Natural killer cell (primary cell): Measurements from ENCODE around the gene CD37. TPM values are rescaled to one million over a fixed set of nuclear protein-coding genes. Genes with fewer than 3 reads are reported as not detected.
A peak's percentile ranks its signal among the peaks of the same experiment; 100 is the strongest.

Experiments used
- ATAC-seq, 3 donors: fragments of 150-1000 bp in 2 of 3; fragments of 200-7000 bp in 1 of 3; cut with Tn5 transposase; 1 replicate in 1 of 3; 2 replicates in 2 of 3; pipeline ENCODE4 v1.10.0; 2021; ENCODE audit warnings: mild to moderate bottlenecking in 2 of 3, moderate library complexity in 2 of 3
- DNase-seq, 2 donors: peaks; one replicate each; pipeline versions ENCODE4 v3.0.0 to v3.0.0-alpha.2; 2013 to 2021; ENCODE audit warnings: mixed read lengths in 1 of 2
- H3K27ac ChIP-seq: one replicate; pipeline ENCODE4 v1.5.1; 2013; ENCODE audit warnings: mild to moderate bottlenecking, low read length
- H3K27me3 ChIP-seq: one replicate; pipeline ENCODE4 v1.6.1; 2013; ENCODE audit warnings: low read length; ENCODE audit not compliant: control insufficient read depth, insufficient read depth
- H3K36me3 ChIP-seq: one replicate; pipeline ENCODE4 v1.6.1; 2013; ENCODE audit warnings: low read length; ENCODE audit not compliant: control insufficient read depth, insufficient read depth
- H3K4me1 ChIP-seq: one replicate; pipeline ENCODE4 v1.6.1; 2013; ENCODE audit warnings: low read length; ENCODE audit not compliant: control insufficient read depth, insufficient read depth
- H3K4me3 ChIP-seq: one replicate; pipeline ENCODE4 v1.5.1; 2013; ENCODE audit warnings: low read length
- H3K9me3 ChIP-seq: one replicate; pipeline ENCODE4 v1.6.1; 2013; ENCODE audit warnings: low read length; ENCODE audit not compliant: control insufficient read depth, insufficient read depth
- H3K27ac Mint-ChIP-seq, 2 donors: one replicate each; pipeline ENCODE4 v1.8.0; 2022; ENCODE audit warnings: mild to moderate bottlenecking in 2 of 2, mixed read lengths in 2 of 2, moderate library complexity in 1 of 2
- H3K27me3 Mint-ChIP-seq, 2 donors: one replicate each; pipeline ENCODE4 v1.8.0; 2022; ENCODE audit warnings: low read depth in 2 of 2, mixed read lengths in 2 of 2
- H3K36me3 Mint-ChIP-seq: one replicate; pipeline ENCODE4 v1.8.0; 2022; ENCODE audit warnings: mixed read lengths
- H3K4me1 Mint-ChIP-seq, 2 donors: one replicate each; pipeline ENCODE4 v1.8.0; 2022; ENCODE audit warnings: mixed read lengths in 2 of 2
- H3K4me3 Mint-ChIP-seq: one replicate; pipeline ENCODE4 v1.8.0; 2022; ENCODE audit warnings: mild to moderate bottlenecking, moderate library complexity, mixed read lengths
- H3K9me3 Mint-ChIP-seq, 2 donors: one replicate each; pipeline ENCODE4 v1.8.0; 2022; ENCODE audit warnings: mixed read lengths in 2 of 2
- CTCF ChIP-seq: fragments of 200-600 bp; IDR thresholded peaks from one replicate; pipeline ENCODE4 v1.8.0; 2022; ENCODE audit warnings: antibody characterized with exemption
- WGBS: methylation state at CpG from one replicate; pipeline ENCODE4 v1.1.7; 2013; ENCODE audit warnings: missing lambda C conversion rate; ENCODE audit not compliant: insufficient coverage; 5-methylcytosine and 5-hydroxymethylcytosine counted together
- intact Hi-C: fragments of 100-400 bp; cut with micrococcal nuclease; formaldehyde crosslinking; loops from one replicate; pipeline ENCODE4 v1.14.2; 2022
- total RNA-seq, 4 donors: library from RNA; stranded (reverse); fragments of 120-200 nt in 1 of 4; gene quantifications; one replicate each; pipeline versions ENCODE4 v1.2.3 to v1.2.4, GENCODE V29; 2013 to 2022

The CD37 gene
- total RNA-seq, 3 donors from 2014 or later (not counting 1 experiment from before 2014, with no cell fraction given): 322 to 392 (median 359) TPM

GRCh38 chr19:49362929-49363267 lies 27.7 kb downstream of the CD37 start:
- WGBS: 1% methylated on average over 14 of the region's 14 CpGs
- no peak for TF ChIP-seq CTCF
- H3K9me3 Mint-ChIP-seq: no peaks in the 10 kb centered on the region
- Histone ChIP-seq H3K4me3 (peak overlapping the region; percentile 9), H3K36me3 (no peaks in the 10 kb centered on the region), H3K4me1 (peaks cover 36% of the 10 kb centered on the region), H3K9me3 (no peaks in the 10 kb centered on the region), H3K27me3 (peaks cover 37% of the 10 kb centered on the region), H3K27ac (no peak overlapping the region)
- DNase-seq (peak in 1 of 2 donors; percentile 41), ATAC-seq (peak in 1 of 3 donors; percentile 22)
- peaks cover 0 to 11% of the 10 kb centered on the region in 2 donors for H3K4me1 Mint-ChIP-seq
- no peaks in the 10 kb centered on the region for H3K36me3 Mint-ChIP-seq
- intact Hi-C loops: no loop called here
- H3K27ac Mint-ChIP-seq: no peak overlapping the region
- peaks cover 15 to 30% of the 10 kb centered on the region in 2 donors for H3K27me3 Mint-ChIP-seq
- H3K4me3 Mint-ChIP-seq: no peak overlapping the region

GRCh38 chr19:49363268-49364082 lies 28.3 kb downstream of the CD37 start, which contains the start of gene DKKL1:
Gene DKKL1, plus strand, starts transcription at chr19:49363877. Its CDS starts 122 bp downstream, at chr19:49363999.
- H3K36me3 Mint-ChIP-seq: no peaks in the 10 kb centered on the region
- Histone ChIP-seq H3K4me3 (peak within 1 kb of the TSS; percentile 21), H3K9me3 (no peaks in the 10 kb centered on the region), H3K36me3 (no peaks in the 10 kb centered on the region), H3K27ac (no peak within 1 kb of the TSS), H3K4me1 (peaks cover 36% of the 10 kb centered on the region), H3K27me3 (peaks cover 37% of the 10 kb centered on the region)
- 5% methylated on average over 46 of the region's 46 CpGs for WGBS
- ATAC-seq: peak; percentile 84 to 92 (median 84)
- TF ChIP-seq CTCF: no peak
- H3K27me3 Mint-ChIP-seq: peaks cover 15 to 30% of the 10 kb centered on the region in 2 donors
- peak within 1 kb of the TSS; percentile 35 for H3K4me3 Mint-ChIP-seq
- peak within 1 kb of the TSS in 1 of 2 donors; percentile 20 for H3K27ac Mint-ChIP-seq
- intact Hi-C loops: no loop called here
- no peaks in the 10 kb centered on the region for H3K9me3 Mint-ChIP-seq
- peak; percentile 62 to 65 for DNase-seq
- H3K4me1 Mint-ChIP-seq: peaks cover 0 to 11% of the 10 kb centered on the region in 2 donors

- no peaks in the 10 kb centered on the region for H3K36me3 ChIP-seq
- no peak overlapping the region for H3K27ac ChIP-seq
- H3K4me1 ChIP-seq: peaks cover 36% of the 10 kb centered on the region
- DNase-seq (no peak), ATAC-seq (no peak)
- Mint-ChIP-seq H3K4me1 (peaks cover 0 to 11% of the 10 kb centered on the region in 2 donors), H3K27me3 (peaks cover 15 to 30% of the 10 kb centered on the region in 2 donors), H3K36me3 (peaks cover 5% of the 10 kb centered on the region), H3K4me3 (peak overlapping the region; percentile 35), H3K27ac (peak overlapping the region in 1 of 2 donors; percentile 20), H3K9me3 (no peaks in the 10 kb centered on the region)
- TF ChIP-seq CTCF: no peak
- H3K4me3 ChIP-seq: peak overlapping the region; percentile 21
- 67% methylated on average over 27 of the region's 27 CpGs for WGBS
- intact Hi-C loops: no loop called here
- H3K9me3 ChIP-seq: peaks cover 7% of the 10 kb centered on the region
- peaks cover 37% of the 10 kb centered on the region for H3K27me3 ChIP-seq
Measured at GRCh38 chr19:49364083-49364737, 29.0 kb downstream of the CD37 start.
